ENCODE results near the gene MDN1. TPM values are rescaled to one million over a fixed set of nuclear protein-coding genes. Genes with fewer than 3 reads are reported as not detected.

MDN1 gene
- total RNA-seq, 1 experiment from 2014 or later, result 20.5 TPM

DNA sequence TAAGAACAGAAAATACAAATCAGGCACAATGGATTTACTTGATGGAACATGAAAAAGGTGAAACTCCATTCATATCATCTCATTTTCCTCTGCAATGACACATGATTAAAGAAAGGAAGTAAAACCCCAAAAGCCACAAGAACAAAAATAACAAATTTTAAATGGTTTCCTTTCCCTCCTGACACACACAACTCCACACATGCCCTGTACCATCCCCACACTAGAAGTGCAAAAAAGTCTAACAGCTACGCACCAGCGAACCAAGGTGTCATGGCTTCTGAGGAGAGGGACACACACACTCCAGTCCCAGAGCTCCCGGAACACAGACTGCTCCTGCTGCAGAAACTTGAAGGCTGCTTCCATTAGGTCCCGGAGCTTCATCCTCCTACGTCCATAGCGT is 25.3 kb downstream of the MDN1 start:
- intact Hi-C loops (cut with micrococcal nuclease), result no loop called here
- H2AFZ ChIP-seq (ENCODE audit: low read length), result no peak overlapping the region
- no peaks in the 10 kb centered on the region for H3K9me2 ChIP-seq (replicated peaks; ENCODE audit: low read length)
- no TSS peak for BruUV-seq (replicated peaks)
- ChIA-PET POLR2A (ENCODE audit: unreplicated experiment) (no interaction called here), CTCF (no interaction called here)
- ATAC-seq, result no peak
- no peaks in the 10 kb centered on the region for H3F3A ChIP-seq (ENCODE audit: low read length, unreplicated experiment)
- H3K27me3 ChIP-seq (ENCODE audit: low read length), result no peaks in the 10 kb centered on the region
- H3K9me3 ChIP-seq (ENCODE audit: low read length), result no peaks in the 10 kb centered on the region
- 0 out of 2 replicates have a peak, but pooled peaks cover 3% of the 10 kb centered on the region for H3K79me2 ChIP-seq (ENCODE audit: low read length)
- no peak overlapping the region for H3K27ac ChIP-seq (ENCODE audit: low read length)
- DNase-seq, result no peak
- no peak overlapping the region for H3K4me3 ChIP-seq (ENCODE audit: low read length)
- no peaks in the 10 kb centered on the region for H4K20me1 ChIP-seq (ENCODE audit: low read length)
- H3K9ac ChIP-seq (ENCODE audit: low read length), result no peak overlapping the region
- H3K36me3 ChIP-seq (ENCODE audit: low read depth, low read length), result peaks cover 20% of the 10 kb centered on the region
- H3K4me2 ChIP-seq (ENCODE audit: low read length), result no peak overlapping the region
- TF ChIP-seq EZH2 (IDR thresholded peaks at IDR 0.05; ENCODE audit: low read length, unreplicated experiment) (no peak), EZH2phosphoT487 (IDR thresholded peaks at IDR 0.05; ENCODE audit: borderline replicate concordance, low read length) (no peak)
- TF ChIP-seq, protein P1, sequence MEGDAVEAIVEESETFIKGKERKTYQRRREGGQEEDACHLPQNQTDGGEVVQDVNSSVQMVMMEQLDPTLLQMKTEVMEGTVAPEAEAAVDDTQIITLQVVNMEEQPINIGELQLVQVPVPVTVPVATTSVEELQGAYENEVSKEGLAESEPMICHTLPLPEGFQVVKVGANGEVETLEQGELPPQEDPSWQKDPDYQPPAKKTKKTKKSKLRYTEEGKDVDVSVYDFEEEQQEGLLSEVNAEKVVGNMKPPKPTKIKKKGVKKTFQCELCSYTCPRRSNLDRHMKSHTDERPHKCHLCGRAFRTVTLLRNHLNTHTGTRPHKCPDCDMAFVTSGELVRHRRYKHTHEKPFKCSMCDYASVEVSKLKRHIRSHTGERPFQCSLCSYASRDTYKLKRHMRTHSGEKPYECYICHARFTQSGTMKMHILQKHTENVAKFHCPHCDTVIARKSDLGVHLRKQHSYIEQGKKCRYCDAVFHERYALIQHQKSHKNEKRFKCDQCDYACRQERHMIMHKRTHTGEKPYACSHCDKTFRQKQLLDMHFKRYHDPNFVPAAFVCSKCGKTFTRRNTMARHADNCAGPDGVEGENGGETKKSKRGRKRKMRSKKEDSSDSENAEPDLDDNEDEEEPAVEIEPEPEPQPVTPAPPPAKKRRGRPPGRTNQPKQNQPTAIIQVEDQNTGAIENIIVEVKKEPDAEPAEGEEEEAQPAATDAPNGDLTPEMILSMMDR (conservative IDR thresholded peaks at IDR 0.05; ENCODE audit: low read depth, low read length), result no peak
- no peaks in the 10 kb centered on the region for H3K4me1 ChIP-seq (ENCODE audit: insufficient read depth, low read length)

DNA sequence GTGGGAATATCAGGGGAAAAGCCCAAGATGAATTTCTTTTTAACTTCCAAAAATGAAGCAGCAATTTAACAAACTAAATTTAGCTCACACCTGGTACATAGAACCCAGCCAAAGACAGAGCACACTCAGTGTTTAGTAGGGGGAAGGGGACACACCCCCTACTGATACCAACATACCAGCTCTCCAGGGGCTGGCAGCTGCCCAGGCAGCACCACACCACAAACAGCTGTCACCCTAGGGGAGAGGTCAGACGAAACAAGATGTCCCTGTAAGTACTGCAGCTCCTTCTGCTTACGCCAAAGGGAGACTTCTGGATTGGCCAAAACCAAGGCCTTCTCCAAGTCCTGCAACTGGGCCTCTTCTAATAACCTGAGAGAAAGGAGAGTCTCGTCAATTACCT is 26.0 kb downstream of the MDN1 start:
- ChIA-PET POLR2A (ENCODE audit: unreplicated experiment) (no interaction called here), CTCF (interaction anchor here (0.5 kb wide), 1 partner anchor 686 kb away, joined by 3 read pairs; no protein-coding TSS in a partner anchor)
- intact Hi-C loops (cut with micrococcal nuclease), result no loop called here
- H3K4me1 ChIP-seq (ENCODE audit: insufficient read depth, low read length), result no peaks in the 10 kb centered on the region
- H3K4me3 ChIP-seq (ENCODE audit: low read length), result no peak overlapping the region
- no peaks in the 10 kb centered on the region for H3F3A ChIP-seq (ENCODE audit: low read length, unreplicated experiment)
- H3K9ac ChIP-seq (ENCODE audit: low read length), result no peak overlapping the region
- H3K4me2 ChIP-seq (ENCODE audit: low read length), result no peak overlapping the region
- no peak for ATAC-seq
- DNase-seq, result no peak
- no peaks in the 10 kb centered on the region for H3K27me3 ChIP-seq (ENCODE audit: low read length)
- no peak overlapping the region for H3K27ac ChIP-seq (ENCODE audit: low read length)
- no peaks in the 10 kb centered on the region for H3K9me3 ChIP-seq (ENCODE audit: low read length)
- no TSS peak for BruUV-seq (replicated peaks)
- no peaks in the 10 kb centered on the region for H4K20me1 ChIP-seq (ENCODE audit: low read length)
- H3K36me3 ChIP-seq (ENCODE audit: low read depth, low read length), result peaks cover 14% of the 10 kb centered on the region
- no peak overlapping the region for H2AFZ ChIP-seq (ENCODE audit: low read length)
- no peaks in the 10 kb centered on the region for H3K9me2 ChIP-seq (replicated peaks; ENCODE audit: low read length)
- TF ChIP-seq EZH2 (IDR thresholded peaks at IDR 0.05; ENCODE audit: low read length, unreplicated experiment) (no peak), EZH2phosphoT487 (IDR thresholded peaks at IDR 0.05; ENCODE audit: borderline replicate concordance, low read length) (no peak)
- TF ChIP-seq, protein P1 (conservative IDR thresholded peaks at IDR 0.05; ENCODE audit: low read depth, low read length), result no peak
- H3K79me2 ChIP-seq (ENCODE audit: low read length), result 0 out of 2 replicates have a peak, but pooled peaks cover 3% of the 10 kb centered on the region

DNA sequence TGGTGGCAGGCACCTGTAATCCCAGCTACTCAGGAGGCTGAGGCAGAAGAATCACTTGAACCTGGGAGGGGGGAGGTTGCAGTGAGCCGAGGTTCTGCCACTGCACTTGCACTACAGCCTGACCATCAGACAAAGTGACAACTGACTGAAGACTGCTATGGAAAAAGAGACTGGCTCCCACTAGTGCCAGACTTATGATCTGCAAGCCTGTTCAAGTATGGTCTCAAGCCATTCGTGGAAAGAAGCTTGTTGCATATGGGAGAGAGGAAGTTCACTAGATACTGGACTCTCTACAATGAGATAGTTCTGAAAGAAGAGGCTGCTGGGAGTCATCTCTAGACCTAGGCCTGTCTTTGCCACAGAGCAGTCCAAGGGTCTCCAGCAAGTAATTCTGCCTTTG is 26.7 kb downstream of the MDN1 start:
- Histone ChIP-seq H3K27ac (ENCODE audit: low read length) (no peak overlapping the region), H3K9ac (ENCODE audit: low read length) (no peak overlapping the region), H3K27me3 (ENCODE audit: low read length) (no peaks in the 10 kb centered on the region), H3K9me3 (ENCODE audit: low read length) (no peaks in the 10 kb centered on the region), H3K4me3 (ENCODE audit: low read length) (no peak overlapping the region), H3K4me1 (ENCODE audit: insufficient read depth, low read length) (no peaks in the 10 kb centered on the region), H3F3A (ENCODE audit: low read length, unreplicated experiment) (no peaks in the 10 kb centered on the region), H3K9me2 (replicated peaks; ENCODE audit: low read length) (no peaks in the 10 kb centered on the region), H3K79me2 (ENCODE audit: low read length) (0 out of 2 replicates have a peak, but pooled peaks cover 3% of the 10 kb centered on the region), H2AFZ (ENCODE audit: low read length) (no peak overlapping the region), H4K20me1 (ENCODE audit: low read length) (no peaks in the 10 kb centered on the region), H3K36me3 (ENCODE audit: low read depth, low read length) (peaks cover 18% of the 10 kb centered on the region), H3K4me2 (ENCODE audit: low read length) (no peak overlapping the region)
- DNase-seq, result peak; percentile 44
- ChIA-PET POLR2A (ENCODE audit: unreplicated experiment) (no interaction called here), CTCF (interaction anchor here (0.5 kb wide), 1 partner anchor 686 kb away, joined by 3 read pairs; no protein-coding TSS in a partner anchor)
- ATAC-seq, result peak; percentile 70
- no TSS peak for BruUV-seq (replicated peaks)
- no peak for TF ChIP-seq EZH2 (IDR thresholded peaks at IDR 0.05; ENCODE audit: low read length, unreplicated experiment)
- TF ChIP-seq, protein P1 (conservative IDR thresholded peaks at IDR 0.05; ENCODE audit: low read depth, low read length), result peak; percentile 52
- intact Hi-C loops (cut with micrococcal nuclease), result no loop called here
